Esophagus squamous epithelium (tissue), 4 donors: ENCODE measurements around the gene GPATCH2L. TPM values are rescaled to one million over a fixed set of nuclear protein-coding genes. Genes with fewer than 3 reads are reported as not detected.

Source experiments
- total RNA-seq, 4 donors: library from RNA; depleted of rRNA; stranded (reverse); fragments of >200 nt; gene quantifications; one replicate each; pipeline ENCODE4 v1.1.0, GENCODE V29; 2016

GPATCH2L gene
- total RNA-seq, 4 donors from 2014 or later, result 20.1 to 40.8 (median 34.4) TPM

Other genes with a start within 250 kb of the GPATCH2L start
- gene TGFB3, start 169.9 kb upstream of the GPATCH2L start, total RNA-seq, result 10 to 100 TPM in 1 of 4 donors, 1 to 10 TPM in 3; 1.5 to 10.5 (median 5.0) TPM
- 10 to 100 TPM; 15.4 to 28.8 (median 17.5) TPM for gene IFT43, start 166.2 kb upstream of the GPATCH2L start, total RNA-seq
- gene ESRRB, start 224.2 kb downstream of the GPATCH2L start, total RNA-seq, result not detected